Retinal pigment epithelial cell (primary cell): ENCODE data around the gene MPL.

Source experiments
- DNase-seq: peaks from one replicate; pipeline ENCODE4 v3.0.0-alpha.2; 2010; ENCODE audit warnings: low read depth
- H3K4me3 ChIP-seq: 2 replicates; pipeline ENCODE4 v1.5.1; 2011; ENCODE audit warnings: mild to moderate bottlenecking, low read length, control low read depth, moderate library complexity
- TF ChIP-seq, protein P1 (sequence below): conservative IDR thresholded peaks from 2 replicates; pipeline ENCODE4 v1.5.1; 2011; ENCODE audit warnings: low read depth, low read length, control low read depth, inconsistent platforms

Gene MPL

GRCh38 chr1:43322506-43322905 is 15.1 kb upstream of the MPL start:
- TF ChIP-seq, protein P1, sequence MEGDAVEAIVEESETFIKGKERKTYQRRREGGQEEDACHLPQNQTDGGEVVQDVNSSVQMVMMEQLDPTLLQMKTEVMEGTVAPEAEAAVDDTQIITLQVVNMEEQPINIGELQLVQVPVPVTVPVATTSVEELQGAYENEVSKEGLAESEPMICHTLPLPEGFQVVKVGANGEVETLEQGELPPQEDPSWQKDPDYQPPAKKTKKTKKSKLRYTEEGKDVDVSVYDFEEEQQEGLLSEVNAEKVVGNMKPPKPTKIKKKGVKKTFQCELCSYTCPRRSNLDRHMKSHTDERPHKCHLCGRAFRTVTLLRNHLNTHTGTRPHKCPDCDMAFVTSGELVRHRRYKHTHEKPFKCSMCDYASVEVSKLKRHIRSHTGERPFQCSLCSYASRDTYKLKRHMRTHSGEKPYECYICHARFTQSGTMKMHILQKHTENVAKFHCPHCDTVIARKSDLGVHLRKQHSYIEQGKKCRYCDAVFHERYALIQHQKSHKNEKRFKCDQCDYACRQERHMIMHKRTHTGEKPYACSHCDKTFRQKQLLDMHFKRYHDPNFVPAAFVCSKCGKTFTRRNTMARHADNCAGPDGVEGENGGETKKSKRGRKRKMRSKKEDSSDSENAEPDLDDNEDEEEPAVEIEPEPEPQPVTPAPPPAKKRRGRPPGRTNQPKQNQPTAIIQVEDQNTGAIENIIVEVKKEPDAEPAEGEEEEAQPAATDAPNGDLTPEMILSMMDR = no peak
- no peak overlapping the region for H3K4me3 ChIP-seq
- DNase-seq = no peak

- DNase-seq = no peak
- H3K4me3 ChIP-seq = no peak overlapping the region
- TF ChIP-seq, protein P1 = no peak
Measured at GRCh38 chr1:43324810-43325209, 12.8 kb upstream of the MPL start.

- H3K4me3 ChIP-seq = no peak overlapping the region
- no peak for DNase-seq
- TF ChIP-seq, protein P1 = no peak
Measured at GRCh38 chr1:43325381-43325780, 12.2 kb upstream of the MPL start.

- DNase-seq = no peak
- no peak overlapping the region for H3K4me3 ChIP-seq
- TF ChIP-seq, protein P1 = no peak
Measured at GRCh38 chr1:43327549-43328292, 9.9 kb upstream of the MPL start.

- DNase-seq = no peak
- no peak overlapping the region for H3K4me3 ChIP-seq
- TF ChIP-seq, protein P1 = no peak
Measured at GRCh38 chr1:43329995-43330751, 7.4 kb upstream of the MPL start.

GRCh38 chr1:43331688-43332087 is 5.9 kb upstream of the MPL start:
- H3K4me3 ChIP-seq = no peak overlapping the region
- no peak for DNase-seq
- TF ChIP-seq, protein P1 = no peak
